Mesenchymal stem cell (in vitro differentiated cells and primary cell): ENCODE measurements around the gene LYPD3.

Experiments
- DNase-seq: peaks from one replicate; pipeline ENCODE4 v3.0.0-alpha.2; 2013
- H2AFZ ChIP-seq: one replicate; pipeline ENCODE4 v1.6.1; 2013; ENCODE audit warnings: low read depth, mild to moderate bottlenecking, control low read depth, inconsistent platforms, low read length, moderate library complexity
- H2AK5ac ChIP-seq: 2 replicates; pipeline ENCODE4 v1.6.1; 2013; ENCODE audit warnings: low read length, moderate library complexity, mild to moderate bottlenecking, inconsistent platforms; ENCODE audit not compliant: severe bottlenecking
- H2BK120ac ChIP-seq: one replicate; pipeline ENCODE4 v1.6.1; 2013; ENCODE audit warnings: low read depth, mild to moderate bottlenecking, inconsistent platforms, low read length, moderate library complexity
- H2BK12ac ChIP-seq, 2 experiments: one replicate each; pipeline ENCODE4 v1.6.1; 2013; ENCODE audit warnings: inconsistent platforms in 2 of 2, low read length in 2 of 2, mild to moderate bottlenecking in 2 of 2, moderate library complexity in 2 of 2, control low read depth in 1 of 2
- H2BK15ac ChIP-seq: one replicate; pipeline ENCODE4 v1.6.1; 2013; ENCODE audit warnings: mild to moderate bottlenecking, low read depth, inconsistent platforms; ENCODE audit not compliant: poor library complexity, severe bottlenecking
- H2BK5ac ChIP-seq: 2 replicates; pipeline ENCODE4 v1.6.1; 2013; ENCODE audit warnings: low read depth, mild to moderate bottlenecking, low read length, control low read depth, inconsistent platforms; ENCODE audit not compliant: poor library complexity, severe bottlenecking
- H3K14ac ChIP-seq, 2 experiments: one replicate each; pipeline ENCODE4 v1.6.1; 2013; ENCODE audit warnings: inconsistent platforms in 2 of 2, low read length in 2 of 2, control low read depth in 1 of 2, mild to moderate bottlenecking in 1 of 2, moderate library complexity in 1 of 2
- H3K18ac ChIP-seq, 2 experiments: one replicate each; pipeline ENCODE4 v1.6.1; 2013; ENCODE audit warnings: inconsistent platforms in 2 of 2, low read length in 2 of 2, control low read depth in 1 of 2, low read depth in 1 of 2, mild to moderate bottlenecking in 1 of 2
- H3K23ac ChIP-seq, 2 experiments: one replicate each; pipeline ENCODE4 v1.6.1; 2013; ENCODE audit warnings: inconsistent platforms in 2 of 2, low read length in 2 of 2, mild to moderate bottlenecking in 2 of 2, moderate library complexity in 2 of 2, control low read depth in 1 of 2
- H3K27ac ChIP-seq: 2 replicates; pipeline ENCODE4 v1.5.1; 2013; ENCODE audit warnings: mild to moderate bottlenecking, moderate library complexity, low read length, control low read depth, inconsistent platforms; ENCODE audit not compliant: poor library complexity, severe bottlenecking
- H3K27me3 ChIP-seq, 2 experiments: 2 replicates each; pipeline versions ENCODE4 v1.6.1 to v1.7.0; 2013; ENCODE audit warnings: low read length in 2 of 2, mild to moderate bottlenecking in 2 of 2, moderate library complexity in 2 of 2, control low read depth in 1 of 2, inconsistent platforms in 1 of 2; ENCODE audit not compliant: control insufficient read depth in 1 of 2, insufficient read depth in 1 of 2
- H3K36me3 ChIP-seq, 2 experiments: 2 replicates each; pipeline versions ENCODE4 v1.6.1 to v1.7.0; 2013; ENCODE audit warnings: low read length in 2 of 2, control low read depth in 1 of 2, inconsistent platforms in 1 of 2, low read depth in 1 of 2, mild to moderate bottlenecking in 1 of 2; ENCODE audit not compliant: insufficient read depth in 2 of 2, control insufficient read depth in 1 of 2
- H3K4ac ChIP-seq, 2 experiments: one replicate each; pipeline ENCODE4 v1.6.1; 2013; ENCODE audit warnings: inconsistent platforms in 2 of 2, low read length in 2 of 2, mild to moderate bottlenecking in 2 of 2, moderate library complexity in 2 of 2, control low read depth in 1 of 2, low read depth in 1 of 2
- H3K4me1 ChIP-seq: 2 replicates; pipeline ENCODE4 v1.6.1; 2013; ENCODE audit warnings: low read depth, low read length, control low read depth; ENCODE audit not compliant: control insufficient read depth, insufficient read depth
- H3K4me2 ChIP-seq: 2 replicates; pipeline ENCODE4 v1.6.1; 2013; ENCODE audit warnings: low read length, mild to moderate bottlenecking, inconsistent platforms; ENCODE audit not compliant: poor library complexity, severe bottlenecking
- H3K4me3 ChIP-seq, 2 experiments: 2 replicates each; pipeline versions ENCODE4 v1.5.1 to v1.7.0; 2013; ENCODE audit warnings: low read length in 2 of 2, mild to moderate bottlenecking in 2 of 2, control low read depth in 1 of 2, low read depth in 1 of 2; ENCODE audit not compliant: insufficient read depth in 1 of 2
- H3K79me1 ChIP-seq: replicated peaks from 2 replicates; pipeline ENCODE4 v1.6.1; 2013; ENCODE audit warnings: mild to moderate bottlenecking, control low read depth, low read length, inconsistent platforms; ENCODE audit not compliant: poor library complexity, severe bottlenecking
- H3K9ac ChIP-seq: 2 replicates; pipeline ENCODE4 v1.7.0; 2013; ENCODE audit warnings: mild to moderate bottlenecking, low read length, moderate library complexity
- H3K9me3 ChIP-seq: 2 replicates; pipeline ENCODE4 v1.7.0; 2013; ENCODE audit warnings: mild to moderate bottlenecking, low read length; ENCODE audit not compliant: control insufficient read depth
- H4K8ac ChIP-seq: one replicate; pipeline ENCODE4 v1.6.1; 2013; ENCODE audit warnings: inconsistent platforms, mild to moderate bottlenecking, low read length, moderate library complexity
- H4K91ac ChIP-seq: one replicate; pipeline ENCODE4 v1.6.1; 2013; ENCODE audit warnings: mild to moderate bottlenecking, low read length, inconsistent platforms
- WGBS: methylation state at CpG from one replicate; pipeline ENCODE4 v1.1.7; 2013; ENCODE audit warnings: mixed read lengths; 5-methylcytosine and 5-hydroxymethylcytosine counted together

LYPD3 gene

GRCh38 chr19:43425567-43426392 lies 39.6 kb downstream of the LYPD3 start:
- no peak overlapping the region for H3K27ac ChIP-seq
- H3K4me1 ChIP-seq: no peaks in the 10 kb centered on the region
- no peak overlapping the region for H2BK120ac ChIP-seq
- no peak overlapping the region for H2BK12ac ChIP-seq
- H2BK15ac ChIP-seq: no peak overlapping the region
- H3K18ac ChIP-seq: no peak overlapping the region
- H3K79me1 ChIP-seq: no peaks in the 10 kb centered on the region
- H2AK5ac ChIP-seq: no peak overlapping the region
- DNase-seq: no peak
- no peaks in the 10 kb centered on the region for H3K36me3 ChIP-seq
- H4K8ac ChIP-seq: no peak overlapping the region
- H2AFZ ChIP-seq: no peak overlapping the region
- H3K14ac ChIP-seq: no peak overlapping the region
- no peak overlapping the region for H4K91ac ChIP-seq
- no peak overlapping the region for H2BK5ac ChIP-seq
- no peak overlapping the region for H3K4me3 ChIP-seq
- no peaks in the 10 kb centered on the region for H3K9me3 ChIP-seq
- 60% methylated on average over 8 of the region's 8 CpGs for WGBS
- H3K9ac ChIP-seq: peak overlapping the region; percentile 34
- no peak overlapping the region for H3K4me2 ChIP-seq
- H3K27me3 ChIP-seq: peaks cover 0 to 13% of the 10 kb centered on the region in 2 experiments
- no peak overlapping the region for H3K4ac ChIP-seq
- H3K23ac ChIP-seq: no peak overlapping the region

DNA sequence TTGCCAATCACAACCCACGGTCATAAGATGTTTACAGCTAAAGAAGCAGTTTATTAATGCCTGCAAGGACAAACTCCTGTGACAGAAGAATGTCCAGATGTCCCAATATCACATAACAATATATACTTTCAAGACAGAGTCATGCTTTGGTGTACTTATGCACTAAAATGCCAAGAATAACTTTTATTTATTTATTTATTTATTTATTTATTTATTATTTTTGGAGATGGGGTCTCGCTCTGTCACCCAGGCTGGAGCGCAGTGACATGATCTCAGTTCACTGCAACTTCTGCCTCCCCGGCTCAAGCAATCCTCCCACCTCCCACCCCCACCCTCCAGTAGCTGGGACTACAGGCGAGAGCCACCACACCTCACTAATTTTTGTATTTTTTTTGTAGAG lies 41.6 kb downstream of the LYPD3 start:
- Histone ChIP-seq H3K4me2 (no peak overlapping the region), H3K27ac (no peak overlapping the region), H3K23ac (no peak overlapping the region), H3K36me3 (no peaks in the 10 kb centered on the region), H2BK12ac (no peak overlapping the region), H4K8ac (no peak overlapping the region), H2AFZ (no peak overlapping the region), H3K4me1 (no peaks in the 10 kb centered on the region), H3K9ac (no peak overlapping the region), H3K4me3 (no peak overlapping the region), H3K14ac (no peak overlapping the region), H3K9me3 (no peaks in the 10 kb centered on the region), H2BK5ac (no peak overlapping the region), H4K91ac (no peak overlapping the region), H2BK15ac (no peak overlapping the region), H2BK120ac (no peak overlapping the region), H3K4ac (no peak overlapping the region), H3K79me1 (no peaks in the 10 kb centered on the region), H2AK5ac (no peak overlapping the region), H3K27me3 (peaks cover 0 to 23% of the 10 kb centered on the region in 2 experiments), H3K18ac (no peak overlapping the region)
- no peak for DNase-seq
- WGBS: 84% methylated on average over 5 of the region's 5 CpGs

GRCh38 chr19:43422689-43423066 lies 42.7 kb downstream of the LYPD3 start:
- H3K79me1 ChIP-seq: no peaks in the 10 kb centered on the region
- no peak overlapping the region for H3K14ac ChIP-seq
- no peak overlapping the region for H3K4me2 ChIP-seq
- no peak overlapping the region for H2BK5ac ChIP-seq
- no peak overlapping the region for H2BK15ac ChIP-seq
- H2BK120ac ChIP-seq: no peak overlapping the region
- H2BK12ac ChIP-seq: no peak overlapping the region
- no peak overlapping the region for H3K18ac ChIP-seq
- DNase-seq: no peak
- H3K23ac ChIP-seq: no peak overlapping the region
- WGBS: no CpG with 5 or more reads among the region's 1 CpG
- no peak overlapping the region for H2AK5ac ChIP-seq
- no peak overlapping the region for H2AFZ ChIP-seq
- no peak overlapping the region for H4K8ac ChIP-seq
- no peak overlapping the region for H3K4me3 ChIP-seq
- peaks cover 0 to 32% of the 10 kb centered on the region in 2 experiments for H3K27me3 ChIP-seq
- H3K4me1 ChIP-seq: no peaks in the 10 kb centered on the region
- no peaks in the 10 kb centered on the region for H3K36me3 ChIP-seq
- H4K91ac ChIP-seq: no peak overlapping the region
- no peak overlapping the region for H3K27ac ChIP-seq
- no peak overlapping the region for H3K9ac ChIP-seq
- H3K4ac ChIP-seq: no peak overlapping the region
- H3K9me3 ChIP-seq: no peaks in the 10 kb centered on the region

- no peak overlapping the region for H3K27ac ChIP-seq
- no peaks in the 10 kb centered on the region for H3K79me1 ChIP-seq
- no peak overlapping the region for H2BK15ac ChIP-seq
- no peaks in the 10 kb centered on the region for H3K9me3 ChIP-seq
- no peak overlapping the region for H4K91ac ChIP-seq
- H3K14ac ChIP-seq: no peak overlapping the region
- no peak overlapping the region for H3K4me2 ChIP-seq
- no peak overlapping the region for H2BK12ac ChIP-seq
- H4K8ac ChIP-seq: no peak overlapping the region
- H3K9ac ChIP-seq: no peak overlapping the region
- no peak overlapping the region for H2AFZ ChIP-seq
- H3K4ac ChIP-seq: no peak overlapping the region
- H2BK120ac ChIP-seq: no peak overlapping the region
- no peak overlapping the region for H2BK5ac ChIP-seq
- no peaks in the 10 kb centered on the region for H3K36me3 ChIP-seq
- H3K4me1 ChIP-seq: no peaks in the 10 kb centered on the region
- no peak for DNase-seq
- H3K27me3 ChIP-seq: peaks cover 0 to 33% of the 10 kb centered on the region in 2 experiments
- H3K23ac ChIP-seq: no peak overlapping the region
- H3K18ac ChIP-seq: no peak overlapping the region
- no peak overlapping the region for H3K4me3 ChIP-seq
- H2AK5ac ChIP-seq: no peak overlapping the region
- 89% methylated on average over 2 of the region's 2 CpGs for WGBS
These were observed 43.3 kb downstream of the LYPD3 start for GRCh38 chr19:43422000-43422688.
